Keratinocyte (primary cell): ENCODE results near the gene CERKL. TPM values are rescaled to one million over a fixed set of nuclear protein-coding genes. Genes with fewer than 3 reads are reported as not detected.

Source experiments
- DNase-seq: peaks from one replicate; pipeline ENCODE4 v3.0.0-alpha.2; 2011; ENCODE audit warnings: low read depth, missing footprints, low spot score
- FAIRE-seq: peaks from 2 replicates; lab custom pipeline; 2011; peaks lifted over from hg19 to GRCh38; lab: Jason Lieb, UNC
- H2AFZ ChIP-seq: 2 replicates; pipeline ENCODE4 v1.6.0; 2012; ENCODE audit warnings: low read length, control low read depth, inconsistent platforms; ENCODE audit not compliant: control insufficient read depth
- H3K27ac ChIP-seq: 2 replicates; pipeline ENCODE4 v1.5.1; 2011; ENCODE audit warnings: low read length; ENCODE audit not compliant: control insufficient read depth, insufficient read depth
- H3K27me3 ChIP-seq: 3 replicates; pipeline ENCODE4 v1.6.0; 2011; ENCODE audit warnings: low read length; ENCODE audit not compliant: control insufficient read depth, insufficient read depth; ENCODE audit errors: extremely low read depth
- H3K36me3 ChIP-seq, 2 experiments: 2 replicates in 1 of 2; 3 replicates in 1 of 2; pipeline ENCODE4 v1.5.1; 2011; ENCODE audit warnings: low read length in 2 of 2, mild to moderate bottlenecking in 1 of 2; ENCODE audit not compliant: control insufficient read depth in 2 of 2, insufficient read depth in 2 of 2; ENCODE audit errors: extremely low read depth in 1 of 2
- H3K4me1 ChIP-seq: 3 replicates; pipeline ENCODE4 v1.5.1; 2011; ENCODE audit warnings: low read length; ENCODE audit not compliant: control insufficient read depth, insufficient read depth; ENCODE audit errors: extremely low read depth
- H3K4me2 ChIP-seq: 3 replicates; pipeline ENCODE4 v1.6.0; 2011; ENCODE audit warnings: low read depth, low read length; ENCODE audit not compliant: control insufficient read depth, insufficient read depth; ENCODE audit errors: extremely low read depth
- H3K4me3 ChIP-seq, 3 experiments: fragments of 200-600 bp in 1 of 3; sonication (generic) in 1 of 3; 2 replicates in 2 of 3; 3 replicates in 1 of 3; pipeline ENCODE4 v1.5.1; 2011 to 2016; ENCODE audit warnings: low read length in 3 of 3, mild to moderate bottlenecking in 3 of 3, control low read depth in 2 of 3, inconsistent platforms in 1 of 3, low read depth in 1 of 3, mixed read lengths in 1 of 3, mixed run types in 1 of 3, moderate library complexity in 1 of 3; ENCODE audit not compliant: control insufficient read depth in 2 of 3, insufficient read depth in 2 of 3; ENCODE audit errors: extremely low read depth in 1 of 3
- H3K79me2 ChIP-seq: 2 replicates; pipeline ENCODE4 v1.6.0; 2012; ENCODE audit warnings: low read length; ENCODE audit not compliant: control insufficient read depth, insufficient read depth
- H3K9ac ChIP-seq: 3 replicates; pipeline ENCODE4 v1.6.0; 2011; ENCODE audit warnings: low read length; ENCODE audit not compliant: control insufficient read depth, insufficient read depth; ENCODE audit errors: extremely low read depth
- H3K9me1 ChIP-seq: 3 replicates; pipeline ENCODE4 v1.6.0; 2011; ENCODE audit warnings: low read length; ENCODE audit not compliant: control insufficient read depth, insufficient read depth; ENCODE audit errors: extremely low read depth
- H3K9me3 ChIP-seq: 2 replicates; pipeline ENCODE4 v1.5.1; 2012; ENCODE audit warnings: low read depth, low read length; ENCODE audit not compliant: control insufficient read depth
- H4K20me1 ChIP-seq: 3 replicates; pipeline ENCODE4 v1.6.0; 2011; ENCODE audit warnings: low read length; ENCODE audit not compliant: control insufficient read depth, insufficient read depth; ENCODE audit errors: extremely low read depth
- EZH2 ChIP-seq: IDR thresholded peaks from one replicate; pipeline ENCODE4 v1.6.1; 2012; ENCODE audit warnings: inconsistent platforms, mild to moderate bottlenecking, low read length, moderate library complexity
- dilution Hi-C: fragments of 300-500 bp; cut with MboI; formaldehyde crosslinking; loops from one replicate; pipeline ENCODE4 v1.7.0; 2020; ENCODE audit warnings: low sequenced_read_pairs; ENCODE audit not compliant: extremely low pct_ligation_motif_present
- polyA plus RNA-seq, 5 experiments: library from polyadenylated mRNA; depleted of rRNA in 3 of 5; stranded (reverse) in 3 of 5; stranded (forward) in 1 of 5; unstranded in 1 of 5; fragments of >200 nt; gene quantifications; 1 replicate in 1 of 5; 2 replicates in 3 of 5; 3 replicates in 1 of 5; pipeline versions ENCODE4 v1.2.1 to v1.2.3, GENCODE V29; 2011 to 2012; ENCODE audit warnings: missing spikeins in 2 of 5, low read depth in 1 of 5, low replicate concordance in 1 of 5
- TF ChIP-seq, protein P1 (sequence below), 3 experiments: IDR thresholded peaks in 1 of 3; conservative IDR thresholded peaks in 1 of 3; optimal IDR thresholded peaks in 1 of 3; 2 replicates in 2 of 3; 3 replicates in 1 of 3; pipeline versions ENCODE3 to v1.5.1; 2011; ENCODE audit warnings: low read length in 3 of 3, mild to moderate bottlenecking in 3 of 3, moderate library complexity in 2 of 3, control low read depth in 1 of 3, inconsistent platforms in 1 of 3; ENCODE audit not compliant: insufficient read depth in 2 of 3; ENCODE audit errors: extremely low read depth in 1 of 3

Gene CERKL
- polyA plus RNA-seq, 1 donor (not counting 4 experiments of a cell fraction or from before 2014, with no cell fraction given): 0.03 TPM

GRCh38 chr2:181589779-181590178, 67.1 kb downstream of the CERKL start:
- H3K9ac ChIP-seq: no peak overlapping the region
- H3K9me3 ChIP-seq: no peaks in the 10 kb centered on the region
- no peaks in the 10 kb centered on the region for H4K20me1 ChIP-seq
- TF ChIP-seq, protein P1, sequence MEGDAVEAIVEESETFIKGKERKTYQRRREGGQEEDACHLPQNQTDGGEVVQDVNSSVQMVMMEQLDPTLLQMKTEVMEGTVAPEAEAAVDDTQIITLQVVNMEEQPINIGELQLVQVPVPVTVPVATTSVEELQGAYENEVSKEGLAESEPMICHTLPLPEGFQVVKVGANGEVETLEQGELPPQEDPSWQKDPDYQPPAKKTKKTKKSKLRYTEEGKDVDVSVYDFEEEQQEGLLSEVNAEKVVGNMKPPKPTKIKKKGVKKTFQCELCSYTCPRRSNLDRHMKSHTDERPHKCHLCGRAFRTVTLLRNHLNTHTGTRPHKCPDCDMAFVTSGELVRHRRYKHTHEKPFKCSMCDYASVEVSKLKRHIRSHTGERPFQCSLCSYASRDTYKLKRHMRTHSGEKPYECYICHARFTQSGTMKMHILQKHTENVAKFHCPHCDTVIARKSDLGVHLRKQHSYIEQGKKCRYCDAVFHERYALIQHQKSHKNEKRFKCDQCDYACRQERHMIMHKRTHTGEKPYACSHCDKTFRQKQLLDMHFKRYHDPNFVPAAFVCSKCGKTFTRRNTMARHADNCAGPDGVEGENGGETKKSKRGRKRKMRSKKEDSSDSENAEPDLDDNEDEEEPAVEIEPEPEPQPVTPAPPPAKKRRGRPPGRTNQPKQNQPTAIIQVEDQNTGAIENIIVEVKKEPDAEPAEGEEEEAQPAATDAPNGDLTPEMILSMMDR (optimal IDR thresholded peaks at IDR 0.05 in 1 of 3, IDR thresholded peaks at IDR 0.05 in 1 of 3, conservative IDR thresholded peaks at IDR 0.05 in 1 of 3; ENCODE audit: extremely low read depth in 1 of 3, insufficient read depth in 2 of 3, low read length in 3 of 3): no peak
- TF ChIP-seq EZH2: no peak
- H3K4me1 ChIP-seq: peaks cover 8% of the 10 kb centered on the region
- H3K27ac ChIP-seq: no peak overlapping the region
- H3K36me3 ChIP-seq: no peaks in the 10 kb centered on the region
- H3K9me1 ChIP-seq: no peaks in the 10 kb centered on the region
- no peak overlapping the region for H3K4me2 ChIP-seq
- H2AFZ ChIP-seq: no peak overlapping the region
- dilution Hi-C loops: no loop called here
- no peak for DNase-seq
- no peak for FAIRE-seq
- no peaks in the 10 kb centered on the region for H3K79me2 ChIP-seq
- H3K27me3 ChIP-seq: no peaks in the 10 kb centered on the region
- no peak overlapping the region for H3K4me3 ChIP-seq

DNA sequence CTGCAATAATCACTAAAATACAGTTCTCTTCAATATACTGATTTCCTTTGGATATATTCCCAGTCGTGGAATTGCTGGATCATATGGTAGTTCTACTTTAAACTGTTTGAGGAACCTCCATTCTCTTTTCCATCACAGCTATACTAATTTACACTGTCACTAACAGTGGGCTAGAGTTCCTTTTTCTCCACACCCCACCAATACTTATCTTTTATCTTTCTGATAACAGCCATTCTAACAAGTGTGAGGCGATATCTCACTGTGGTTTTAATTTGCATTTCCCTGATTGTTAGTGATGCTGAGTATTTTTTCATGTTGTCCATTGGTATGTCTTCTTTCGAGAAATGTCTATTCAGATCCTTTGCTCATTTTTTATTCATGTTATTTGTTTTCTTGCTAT, 68.4 kb downstream of the CERKL start:
- DNase-seq: no peak

More for the DNA sequence above, 68.4 kb downstream of the CERKL start:
- Histone ChIP-seq H3K4me1 (peaks cover 8% of the 10 kb centered on the region), H3K36me3 (no peaks in the 10 kb centered on the region), H2AFZ (no peak overlapping the region), H3K79me2 (no peaks in the 10 kb centered on the region), H4K20me1 (no peaks in the 10 kb centered on the region), H3K9me3 (no peaks in the 10 kb centered on the region), H3K9me1 (no peaks in the 10 kb centered on the region), H3K4me2 (no peak overlapping the region), H3K27ac (no peak overlapping the region), H3K9ac (no peak overlapping the region), H3K4me3 (no peak overlapping the region), H3K27me3 (no peaks in the 10 kb centered on the region)
- dilution Hi-C loops: no loop called here
- no peak for FAIRE-seq
- TF ChIP-seq, protein P1 (optimal IDR thresholded peaks at IDR 0.05 in 1 of 3, IDR thresholded peaks at IDR 0.05 in 1 of 3, conservative IDR thresholded peaks at IDR 0.05 in 1 of 3; ENCODE audit: extremely low read depth in 1 of 3, insufficient read depth in 2 of 3, low read length in 3 of 3): no peak
- TF ChIP-seq EZH2: no peak
